ENCODE results near the gene SLC16A3. TPM values are rescaled to one million over a fixed set of nuclear protein-coding genes. Genes with fewer than 3 reads are reported as not detected.

SLC16A3 gene
- polyA plus RNA-seq, 1 of the 3 experiments (the other 2 are of a cell fraction) = 70.7 TPM

DNA sequence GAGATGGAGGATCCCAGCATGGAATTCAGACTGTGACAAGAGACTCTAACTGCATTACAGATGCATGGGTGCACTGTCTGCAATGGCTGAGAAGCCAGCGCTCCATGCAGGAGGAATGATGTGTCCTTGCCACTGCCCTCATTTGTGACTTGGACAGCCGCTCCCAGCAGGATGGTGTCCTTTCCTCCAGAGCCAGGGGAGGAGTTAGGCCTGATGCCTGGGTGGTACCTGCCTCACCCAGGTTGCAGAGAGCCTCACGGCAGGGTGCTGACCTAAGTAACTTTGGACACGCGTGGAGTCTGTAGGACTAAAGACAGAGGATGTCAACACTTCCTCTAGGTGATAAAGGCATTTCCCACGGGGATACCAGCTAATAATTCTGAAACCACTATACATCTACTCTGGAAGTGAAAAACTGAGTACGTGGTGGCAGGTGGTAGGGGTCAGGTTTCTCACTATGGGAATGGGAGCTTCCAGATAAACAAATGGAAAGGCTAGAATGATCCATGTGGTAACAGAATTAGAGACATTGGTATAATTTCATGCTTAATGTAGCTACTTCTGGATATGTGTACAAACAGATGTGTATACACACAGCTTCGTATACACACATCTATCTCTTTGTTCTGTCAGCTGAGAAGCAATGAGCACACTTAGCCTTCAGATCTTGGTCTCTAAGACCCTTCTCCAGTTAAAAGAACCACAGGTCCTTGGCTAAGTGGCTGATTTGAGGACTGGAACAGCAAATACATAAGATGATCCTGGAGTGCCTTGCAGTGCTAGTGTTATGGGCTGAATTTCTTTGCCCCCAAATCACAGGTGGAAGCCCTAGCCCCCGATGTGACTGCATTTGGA lies 58.4 kb downstream of the SLC16A3 start:
- peaks cover 2% of the 10 kb centered on the region; the same call in 1 of the 2 replicates for H3K79me2 ChIP-seq (ENCODE audit: insufficient read depth)
- WGBS (ENCODE audit: low lambda C conversion rate) = 88% methylated on average over 9 of the region's 9 CpGs
- H3K9ac ChIP-seq = no peak overlapping the region
- no peaks in the 10 kb centered on the region for H3K9me3 ChIP-seq
- H3K4me3 ChIP-seq (ENCODE audit: low read depth in 2 of 2, low read length in 1 of 2) = no peak overlapping the region
- no peak overlapping the region for H3K27ac ChIP-seq (ENCODE audit: low read depth in 2 of 2, low read length in 1 of 2)
- TF ChIP-seq TAF1 (IDR thresholded peaks at IDR 0.05; ENCODE audit: borderline replicate concordance, low read depth, low read length) (no peak), EP300 (IDR thresholded peaks at IDR 0.05; ENCODE audit: borderline replicate concordance in 1 of 2, low read depth in 1 of 2, low read length in 1 of 2) (no peak), PBX3 (IDR thresholded peaks at IDR 0.05) (no peak)
- no peak overlapping the region for H2AFZ ChIP-seq (ENCODE audit: low read depth)
- peaks cover 23 to 25% of the 10 kb centered on the region in 2 experiments; a peak in 3 of 4 replicates for H3K4me1 ChIP-seq (ENCODE audit: control insufficient read depth in 1 of 2, insufficient read depth in 2 of 2, low read depth in 1 of 2, low read length in 1 of 2)
- H4K20me1 ChIP-seq (ENCODE audit: insufficient read depth) = no peaks in the 10 kb centered on the region
- H3K4me2 ChIP-seq = no peak overlapping the region
- H3K27me3 ChIP-seq (ENCODE audit: insufficient read depth) = no peaks in the 10 kb centered on the region
- no peak for DNase-seq
- ChIA-PET POLR2A (no interaction called here), CTCF (no interaction called here)
- no peaks in the 10 kb centered on the region for H3K9me2 ChIP-seq
- no peaks in the 10 kb centered on the region for H3K36me3 ChIP-seq (replicated peaks in 1 of 2; ENCODE audit: control insufficient read depth in 1 of 2, insufficient read depth in 2 of 2, low read length in 1 of 2)
- peaks cover 16% of the 10 kb centered on the region for H3F3A ChIP-seq (replicated peaks; ENCODE audit: insufficient read depth)

GRCh38 chr17:82287868-82288801 lies 59.3 kb downstream of the SLC16A3 start:
- Histone ChIP-seq H3K9ac (no peak overlapping the region), H3K27ac (ENCODE audit: low read depth in 2 of 2, low read length in 1 of 2) (no peak overlapping the region), H3K4me2 (peak overlapping the region; percentile 24; the same call in 1 of the 2 replicates), H3K4me3 (ENCODE audit: low read depth in 2 of 2, low read length in 1 of 2) (no peak overlapping the region), H3K4me1 (ENCODE audit: control insufficient read depth in 1 of 2, insufficient read depth in 2 of 2, low read depth in 1 of 2, low read length in 1 of 2) (peaks cover 14 to 16% of the 10 kb centered on the region in 2 experiments; a peak in 3 of 4 replicates), H2AFZ (ENCODE audit: low read depth) (no peak overlapping the region), H3K79me2 (ENCODE audit: insufficient read depth) (peaks cover 5% of the 10 kb centered on the region; the same call in 1 of the 2 replicates), H3K9me2 (no peaks in the 10 kb centered on the region), H3F3A (replicated peaks; ENCODE audit: insufficient read depth) (peaks cover 16% of the 10 kb centered on the region), H3K9me3 (no peaks in the 10 kb centered on the region), H3K27me3 (ENCODE audit: insufficient read depth) (no peaks in the 10 kb centered on the region), H3K36me3 (replicated peaks in 1 of 2; ENCODE audit: control insufficient read depth in 1 of 2, insufficient read depth in 2 of 2, low read length in 1 of 2) (no peaks in the 10 kb centered on the region), H4K20me1 (ENCODE audit: insufficient read depth) (no peaks in the 10 kb centered on the region)
- no peak for DNase-seq
- peak; percentile 25; the same call in 1 of the 2 replicates for TF ChIP-seq PBX3 (IDR thresholded peaks at IDR 0.05)
- TF ChIP-seq, protein P1, sequence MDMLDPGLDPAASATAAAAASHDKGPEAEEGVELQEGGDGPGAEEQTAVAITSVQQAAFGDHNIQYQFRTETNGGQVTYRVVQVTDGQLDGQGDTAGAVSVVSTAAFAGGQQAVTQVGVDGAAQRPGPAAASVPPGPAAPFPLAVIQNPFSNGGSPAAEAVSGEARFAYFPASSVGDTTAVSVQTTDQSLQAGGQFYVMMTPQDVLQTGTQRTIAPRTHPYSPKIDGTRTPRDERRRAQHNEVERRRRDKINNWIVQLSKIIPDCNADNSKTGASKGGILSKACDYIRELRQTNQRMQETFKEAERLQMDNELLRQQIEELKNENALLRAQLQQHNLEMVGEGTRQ (IDR thresholded peaks at IDR 0.05; ENCODE audit: borderline replicate concordance, low read depth, low read length) = no peak
- peak; percentile 58; the same call in 1 of the 2 replicates for TF ChIP-seq USF1 (IDR thresholded peaks at IDR 0.05; ENCODE audit: borderline replicate concordance, low read depth)
- peak; percentile 17; the same call in 1 of the 2 replicates for TF ChIP-seq FOSL2 (IDR thresholded peaks at IDR 0.05; ENCODE audit: borderline replicate concordance, low read depth)
- ChIA-PET POLR2A (no interaction called here), CTCF (no interaction called here)
- 60% methylated on average over 17 of the region's 19 CpGs for WGBS (ENCODE audit: low lambda C conversion rate)

Other genes with a start within 250 kb of the SLC16A3 start
- 247 and 255 TPM in 2 replicates for gene CENPX, start 206.2 kb upstream of the SLC16A3 start, polyA plus RNA-seq (2012; rRNA removed)
- gene LRRC45, start 205.7 kb upstream of the SLC16A3 start, polyA plus RNA-seq (2012; rRNA removed) = 30.3 and 31.5 TPM in 2 replicates
- 69.9 and 83.6 TPM in 2 replicates for gene RAC3, start 197.4 kb upstream of the SLC16A3 start, polyA plus RNA-seq (2012; rRNA removed)
- gene DCXR, start 191.3 kb upstream of the SLC16A3 start, polyA plus RNA-seq (2012; rRNA removed) = 153 and 190 TPM in 2 replicates
- gene RFNG, start 177.2 kb upstream of the SLC16A3 start, polyA plus RNA-seq (2012; rRNA removed) = 54.4 and 68.6 TPM in 2 replicates
- 264 and 272 TPM in 2 replicates for gene GPS1, start 177.1 kb upstream of the SLC16A3 start, polyA plus RNA-seq (2012; rRNA removed)
- 144 and 163 TPM in 2 replicates for gene DUS1L, start 163.2 kb upstream of the SLC16A3 start, polyA plus RNA-seq (2012; rRNA removed)
- gene FASN, start 130.8 kb upstream of the SLC16A3 start, polyA plus RNA-seq (2012; rRNA removed) = 28.1 and 55.1 TPM in 2 replicates
- gene CCDC57, start 16.2 kb upstream of the SLC16A3 start, polyA plus RNA-seq (2012; rRNA removed) = 68.6 and 82.9 TPM in 2 replicates
- 133 and 216 TPM in 2 replicates for gene CSNK1D, start 44.7 kb downstream of the SLC16A3 start, polyA plus RNA-seq (2012; rRNA removed)
- gene CD7, start 88.6 kb downstream of the SLC16A3 start, polyA plus RNA-seq (2012; rRNA removed) = 0.07 TPM in 1 of 2 replicates, not detected in the other
- gene SECTM1, start 104.7 kb downstream of the SLC16A3 start, polyA plus RNA-seq (2012; rRNA removed) = 2.1 and 3.8 TPM in 2 replicates
- 0.10 and 0.11 TPM in 2 replicates for gene TEX19, start 130.2 kb downstream of the SLC16A3 start, polyA plus RNA-seq (2012; rRNA removed)
- gene UTS2R, start 142.7 kb downstream of the SLC16A3 start, polyA plus RNA-seq (2012; rRNA removed) = not detected in 2 replicates
- 38.8 and 43.1 TPM in 2 replicates for gene HEXD, start 189.3 kb downstream of the SLC16A3 start, polyA plus RNA-seq (2012; rRNA removed)
- 57.1 and 68.2 TPM in 2 replicates for gene OGFOD3, start 189.5 kb downstream of the SLC16A3 start, polyA plus RNA-seq (2012; rRNA removed)
- 160 and 165 TPM in 2 replicates for gene CYBC1, start 221.7 kb downstream of the SLC16A3 start, polyA plus RNA-seq (2012; rRNA removed)
- 128 and 130 TPM in 2 replicates for gene NARF, start 229.7 kb downstream of the SLC16A3 start, polyA plus RNA-seq (2012; rRNA removed)

Data from SK-N-SH (cell line).